A549 (cell line): Measurements from ENCODE around the gene SPRYD3.

Source experiments
- CTCF ChIP-seq: fragments of >200 bp; sonication (Bioruptor Twin); formaldehyde crosslinking; IDR thresholded peaks from 3 replicates; pipeline ENCODE4 v1.5.1; 2016
- ELK1 ChIP-seq: fragments of 150-350 bp; IDR thresholded peaks from 2 replicates; pipeline ENCODE4 v1.6.1; 2014; ENCODE audit warnings: low read depth, mild to moderate bottlenecking, low read length
- MAFK ChIP-seq: fragments of 450-650 bp; IDR thresholded peaks from 2 replicates; pipeline ENCODE4 v1.6.1; 2014; ENCODE audit not compliant: partially characterized antibody
- MYC ChIP-seq: IDR thresholded peaks from 2 replicates; pipeline ENCODE4 v1.6.1; 2012; ENCODE audit warnings: mild to moderate bottlenecking, inconsistent platforms, low read length, improper control_type of control experiment, borderline replicate concordance
- NR3C1 ChIP-seq: fragments of >200 bp; sonication (Bioruptor Twin); formaldehyde crosslinking; IDR thresholded peaks from 3 replicates; pipeline ENCODE4 v1.6.1; 2017
- POLR2A ChIP-seq: IDR thresholded peaks from 2 replicates; pipeline ENCODE4 v1.6.1; 2012; ENCODE audit warnings: mild to moderate bottlenecking, low read length

- TF ChIP-seq CTCF (no peak), POLR2A (no peak), MAFK (no peak), NR3C1 (no peak), ELK1 (no peak), MYC (no peak)
Observed at GRCh38 chr12:53036802-53037201, 42.4 kb downstream of the SPRYD3 start.
